SK-N-SH (cell line): ENCODE results near the gene LPP. TPM values are rescaled to one million over a fixed set of nuclear protein-coding genes. Genes with fewer than 3 reads are reported as not detected.

Experiments used
- CTCF ChIA-PET: fragments of 300-600, 350-600 bp; formaldehyde crosslinking; extraction: SDS; loops from one replicate; lab custom pipeline; 2021; lab: Yijun Ruan, JAX
- POLR2A ChIA-PET: fragments of 350-600 bp; sonication (Branson Sonifier 250); formaldehyde crosslinking; extraction: SDS; loops from one replicate; lab custom pipeline; 2020; ENCODE audit warnings: antibody characterized with exemption, inconsistent platforms; lab: Yijun Ruan, JAX
- DNase-seq: peaks from one replicate; pipeline ENCODE4 v3.0.0; 2012
- H2AFZ ChIP-seq: fragments of 200-600 bp; sonication (generic); 2 replicates; pipeline ENCODE4 v1.8.1; 2016; ENCODE audit warnings: antibody characterized with exemption, mild to moderate bottlenecking, low read depth
- H3F3A ChIP-seq: fragments of 200-600 bp; sonication (generic); replicated peaks from 2 replicates; pipeline ENCODE3; 2016; ENCODE audit warnings: antibody characterized with exemption, mild to moderate bottlenecking; ENCODE audit not compliant: insufficient read depth
- H3K27ac ChIP-seq, 2 experiments: fragments of 200-500 bp in 1 of 2; fragments of 200-600 bp in 1 of 2; sonication (Bioruptor generic) in 1 of 2; sonication (generic), shearing (Covaris generic) in 1 of 2; 2 replicates each; pipeline versions ENCODE4 v1.5.1 to v1.6.1; 2014 to 2016; ENCODE audit warnings: low read depth in 2 of 2, inconsistent platforms in 1 of 2, low read length in 1 of 2, mild to moderate bottlenecking in 1 of 2, mixed read lengths in 1 of 2
- H3K27me3 ChIP-seq: fragments of 200-600 bp; sonication (generic), shearing (Covaris generic); 2 replicates; pipeline ENCODE4 v1.6.1; 2016; ENCODE audit warnings: mixed run types; ENCODE audit not compliant: insufficient read depth
- H3K36me3 ChIP-seq, 2 experiments: fragments of 200-500 bp in 1 of 2; fragments of 200-600 bp in 1 of 2; sonication (Bioruptor generic) in 1 of 2; sonication (generic) in 1 of 2; replicated peaks in 1 of 2; 2 replicates each; pipeline versions ENCODE3 to v1.5.1; 2014 to 2016; ENCODE audit warnings: low read length in 1 of 2, mild to moderate bottlenecking in 1 of 2; ENCODE audit not compliant: insufficient read depth in 2 of 2, control insufficient read depth in 1 of 2
- H3K4me1 ChIP-seq, 2 experiments: fragments of 200-500 bp in 1 of 2; fragments of 200-600 bp in 1 of 2; sonication (Bioruptor generic) in 1 of 2; sonication (generic), shearing (Covaris generic) in 1 of 2; 2 replicates each; pipeline versions ENCODE4 v1.5.1 to v1.6.1; 2014 to 2016; ENCODE audit warnings: low read depth in 1 of 2, low read length in 1 of 2, mixed run types in 1 of 2; ENCODE audit not compliant: insufficient read depth in 2 of 2, control insufficient read depth in 1 of 2
- H3K4me2 ChIP-seq: fragments of 200-600 bp; sonication (generic), shearing (Covaris generic); 2 replicates; pipeline ENCODE4 v1.6.1; 2017; ENCODE audit warnings: mixed run types
- H3K4me3 ChIP-seq, 2 experiments: fragments of 200-500 bp in 1 of 2; fragments of 200-600 bp in 1 of 2; sonication (Bioruptor generic) in 1 of 2; sonication (generic), shearing (Covaris generic) in 1 of 2; 2 replicates each; pipeline versions ENCODE4 v1.5.1 to v1.8.1; 2014 to 2016; ENCODE audit warnings: low read depth in 2 of 2, inconsistent platforms in 1 of 2, low read length in 1 of 2, mild to moderate bottlenecking in 1 of 2, mixed read lengths in 1 of 2, moderate library complexity in 1 of 2
- H3K79me2 ChIP-seq: fragments of 200-600 bp; sonication (generic); 2 replicates; pipeline ENCODE4 v1.8.1; 2017; ENCODE audit warnings: mild to moderate bottlenecking; ENCODE audit not compliant: insufficient read depth
- H3K9ac ChIP-seq: fragments of 200-600 bp; sonication (generic); 2 replicates; pipeline ENCODE4 v1.6.1; 2017; ENCODE audit warnings: mixed run types
- H3K9me2 ChIP-seq: fragments of 200-600 bp; sonication (generic); 2 replicates; pipeline ENCODE4 v1.6.1; 2017; ENCODE audit warnings: mixed run types
- H3K9me3 ChIP-seq: fragments of 200-600 bp; sonication (generic); 2 replicates; pipeline ENCODE4 v1.6.1; 2017; ENCODE audit warnings: mixed run types, mild to moderate bottlenecking, moderate library complexity
- H4K20me1 ChIP-seq: fragments of 200-600 bp; sonication (generic); 2 replicates; pipeline ENCODE4 v1.6.1; 2017; ENCODE audit warnings: mild to moderate bottlenecking, mixed run types; ENCODE audit not compliant: insufficient read depth
- CHD2 ChIP-seq: fragments of 150-350 bp; IDR thresholded peaks from 2 replicates; pipeline ENCODE4 v1.6.1; 2018; ENCODE audit warnings: low read length; ENCODE audit not compliant: partially characterized antibody
- EP300 ChIP-seq, 2 experiments: IDR thresholded peaks; 2 replicates each; pipeline versions ENCODE4 v1.4.0 to v1.6.1; 2012; ENCODE audit warnings: borderline replicate concordance in 1 of 2, low read depth in 1 of 2, low read length in 1 of 2
- FOSL2 ChIP-seq: IDR thresholded peaks from 2 replicates; pipeline ENCODE4 v1.4.0; 2012; ENCODE audit warnings: low read depth, mild to moderate bottlenecking, moderate library complexity, borderline replicate concordance
- GABPA ChIP-seq: IDR thresholded peaks from 2 replicates; pipeline ENCODE4 v1.4.0; 2012; ENCODE audit warnings: low read depth, mild to moderate bottlenecking
- GATA2 ChIP-seq: sonication (generic); formaldehyde crosslinking; IDR thresholded peaks from 2 replicates; pipeline ENCODE4 v1.5.0; 2020; ENCODE audit warnings: mild to moderate bottlenecking, missing genetic modification reagents
- JUND ChIP-seq: IDR thresholded peaks from 2 replicates; pipeline ENCODE4 v1.4.0; 2012
- MEF2A ChIP-seq: IDR thresholded peaks from 2 replicates; pipeline ENCODE4 v1.4.0; 2012; ENCODE audit warnings: low read depth, borderline replicate concordance
- MXI1 ChIP-seq: IDR thresholded peaks from 2 replicates; pipeline ENCODE4 v1.6.1; 2012; ENCODE audit warnings: mild to moderate bottlenecking, low read depth, low read length, improper control_type of control experiment
- NFIC ChIP-seq: IDR thresholded peaks from 2 replicates; pipeline ENCODE4 v1.4.0; 2012; ENCODE audit warnings: borderline replicate concordance
- TEAD4 ChIP-seq: IDR thresholded peaks from 2 replicates; pipeline ENCODE4 v1.4.0; 2012; ENCODE audit warnings: mild to moderate bottlenecking, borderline replicate concordance; ENCODE audit not compliant: insufficient read depth
- whole genome bisulfite sequencing: methylation state at CpG from one replicate; pipeline ENCODE4 v1.1.6; 2017; ENCODE audit warnings: low lambda C conversion rate; 5-methylcytosine and 5-hydroxymethylcytosine counted together
- polyA plus RNA-seq, 3 experiments: library from polyadenylated mRNA; depleted of rRNA; stranded (reverse); fragments of >200 nt; gene quantifications; 2 replicates each; pipeline ENCODE4 v1.2.3, GENCODE V29; 2012
- TF ChIP-seq, protein P1 (sequence below): IDR thresholded peaks from 2 replicates; pipeline ENCODE4; 2012
- TF ChIP-seq, protein P2 (sequence below): IDR thresholded peaks from 2 replicates; pipeline ENCODE4 v1.4.0; 2012; ENCODE audit warnings: low read depth, borderline replicate concordance

LPP gene
- polyA plus RNA-seq, 1 of the 3 experiments (the other 2 are of a cell fraction): 6.6 TPM

DNA sequence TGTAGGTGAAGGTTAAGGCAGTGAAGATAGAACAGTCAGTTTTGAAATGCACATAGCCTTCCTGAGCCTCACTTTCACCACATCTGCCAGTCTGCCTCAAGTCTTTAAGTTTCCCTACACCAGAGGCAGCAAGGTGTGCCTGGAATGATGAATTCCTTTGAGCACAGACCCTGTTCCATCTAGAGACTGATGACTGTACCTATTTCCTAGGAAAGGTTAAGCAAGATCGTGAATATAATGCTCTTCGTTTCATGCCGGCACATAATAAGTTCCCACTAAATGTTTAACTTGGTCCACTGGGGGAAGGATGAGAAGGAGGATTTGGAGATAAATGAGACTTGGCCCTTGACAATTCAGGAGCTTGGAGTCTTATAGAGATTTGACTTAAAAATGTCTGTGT, 141.9 kb downstream of the LPP start:
- TF ChIP-seq GATA2 (CRISPR knock-in tag) (no peak), CHD2 (no peak), MXI1 (no peak)
- Histone ChIP-seq H3K27ac (peak overlapping the region; percentile 7 to 95; a peak in 3 of 4 replicates), H3K36me3 (peaks cover 0 to 10% of the 10 kb centered on the region in 2 experiments), H3K9ac (no peak overlapping the region; the same call in 1 of the 2 replicates), H3K4me1 (peaks cover 0 to 51% of the 10 kb centered on the region in 2 experiments; a peak in 3 of 4 replicates), H3K79me2 (peaks cover 82% of the 10 kb centered on the region), H3K9me2 (no peaks in the 10 kb centered on the region), H2AFZ (no peak overlapping the region), H3K4me2 (peak overlapping the region; percentile 65), H3K4me3 (no peak overlapping the region), H3K9me3 (no peaks in the 10 kb centered on the region), H3F3A (peaks cover 57% of the 10 kb centered on the region), H3K27me3 (no peaks in the 10 kb centered on the region), H4K20me1 (no peaks in the 10 kb centered on the region)
- POLR2A ChIA-PET: no interaction called here
- WGBS: 77% methylated on average over 3 of the region's 3 CpGs
- CTCF ChIA-PET: interaction anchor here (1.0 to 1.5 kb wide), 2 partner anchors 11 to 556 kb away, joined by 3 read pairs; no protein-coding TSS in a partner anchor
- no peak for DNase-seq

DNA sequence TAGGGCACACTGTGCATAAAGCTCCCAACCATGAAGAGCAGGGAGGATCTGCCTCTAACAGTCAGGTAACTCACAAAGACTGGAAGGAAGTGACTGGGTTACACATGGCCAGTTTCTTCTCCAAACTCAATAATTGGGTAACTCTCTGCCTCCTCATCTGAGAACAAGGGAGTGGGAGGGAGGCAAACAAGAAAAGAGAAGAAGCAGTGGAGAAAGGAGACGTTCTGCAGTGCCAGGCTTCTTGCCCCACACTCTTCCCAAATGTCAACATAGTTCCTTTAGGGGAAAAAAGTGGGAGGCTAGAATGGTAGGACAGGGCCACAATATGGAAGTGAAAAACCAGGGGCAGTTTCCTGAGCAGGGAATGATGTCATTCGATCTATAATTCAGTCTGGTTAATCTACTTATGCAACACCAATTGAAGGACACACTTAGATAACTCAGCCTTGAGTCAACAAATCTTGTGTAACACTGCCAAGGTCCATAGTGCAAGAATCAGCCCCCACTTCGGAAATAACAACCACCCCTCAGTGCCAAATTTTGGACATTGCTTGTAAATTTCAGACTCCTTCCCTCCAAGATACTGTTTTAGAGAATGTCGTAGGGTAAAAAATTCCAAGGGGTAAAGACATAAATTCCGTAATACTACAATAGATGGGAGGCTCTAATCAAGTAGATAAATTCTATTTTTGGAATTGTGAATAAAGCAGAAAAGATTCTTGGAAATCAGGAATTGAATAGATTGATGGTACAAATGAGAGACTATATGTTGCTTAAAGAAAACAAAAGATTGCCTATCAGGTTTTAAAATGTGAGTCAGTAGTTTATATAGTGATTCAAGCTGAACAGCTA, 143.0 kb downstream of the LPP start:
- Histone ChIP-seq H3K9me2 (no peaks in the 10 kb centered on the region), H3K27me3 (no peaks in the 10 kb centered on the region), H3K4me2 (peak overlapping the region; percentile 65), H3F3A (peaks cover 57% of the 10 kb centered on the region), H2AFZ (no peak overlapping the region), H3K9me3 (no peaks in the 10 kb centered on the region), H3K36me3 (peaks cover 0 to 9% of the 10 kb centered on the region in 2 experiments), H3K9ac (peak overlapping the region; percentile 38; the same call in 1 of the 2 replicates), H4K20me1 (no peaks in the 10 kb centered on the region), H3K4me3 (no peak overlapping the region), H3K4me1 (peaks cover 0 to 51% of the 10 kb centered on the region in 2 experiments; a peak in 3 of 4 replicates), H3K27ac (peak overlapping the region in 1 of 2 experiments; percentile 95; a peak in 3 of 4 replicates), H3K79me2 (peaks cover 76% of the 10 kb centered on the region)
- ChIA-PET POLR2A (no interaction called here), CTCF (interaction anchor here (1.0 kb wide), 1 partner anchor 10 kb away, joined by 3 read pairs; no protein-coding TSS in a partner anchor)
- TF ChIP-seq NFIC: peak; percentile 71
- TF ChIP-seq, protein P1, sequence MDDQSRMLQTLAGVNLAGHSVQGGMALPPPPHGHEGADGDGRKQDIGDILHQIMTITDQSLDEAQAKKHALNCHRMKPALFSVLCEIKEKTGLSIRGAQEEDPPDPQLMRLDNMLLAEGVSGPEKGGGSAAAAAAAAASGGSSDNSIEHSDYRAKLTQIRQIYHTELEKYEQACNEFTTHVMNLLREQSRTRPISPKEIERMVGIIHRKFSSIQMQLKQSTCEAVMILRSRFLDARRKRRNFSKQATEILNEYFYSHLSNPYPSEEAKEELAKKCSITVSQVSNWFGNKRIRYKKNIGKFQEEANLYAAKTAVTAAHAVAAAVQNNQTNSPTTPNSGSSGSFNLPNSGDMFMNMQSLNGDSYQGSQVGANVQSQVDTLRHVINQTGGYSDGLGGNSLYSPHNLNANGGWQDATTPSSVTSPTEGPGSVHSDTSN: peak; percentile 37
- TF ChIP-seq, protein P2, sequence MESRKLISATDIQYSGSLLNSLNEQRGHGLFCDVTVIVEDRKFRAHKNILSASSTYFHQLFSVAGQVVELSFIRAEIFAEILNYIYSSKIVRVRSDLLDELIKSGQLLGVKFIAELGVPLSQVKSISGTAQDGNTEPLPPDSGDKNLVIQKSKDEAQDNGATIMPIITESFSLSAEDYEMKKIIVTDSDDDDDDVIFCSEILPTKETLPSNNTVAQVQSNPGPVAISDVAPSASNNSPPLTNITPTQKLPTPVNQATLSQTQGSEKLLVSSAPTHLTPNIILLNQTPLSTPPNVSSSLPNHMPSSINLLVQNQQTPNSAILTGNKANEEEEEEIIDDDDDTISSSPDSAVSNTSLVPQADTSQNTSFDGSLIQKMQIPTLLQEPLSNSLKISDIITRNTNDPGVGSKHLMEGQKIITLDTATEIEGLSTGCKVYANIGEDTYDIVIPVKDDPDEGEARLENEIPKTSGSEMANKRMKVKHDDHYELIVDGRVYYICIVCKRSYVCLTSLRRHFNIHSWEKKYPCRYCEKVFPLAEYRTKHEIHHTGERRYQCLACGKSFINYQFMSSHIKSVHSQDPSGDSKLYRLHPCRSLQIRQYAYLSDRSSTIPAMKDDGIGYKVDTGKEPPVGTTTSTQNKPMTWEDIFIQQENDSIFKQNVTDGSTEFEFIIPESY: peak; percentile 50; the same call in 1 of the 2 replicates
- no peak for TF ChIP-seq EP300 (IDR thresholded peaks at IDR 0.05; ENCODE audit: borderline replicate concordance in 1 of 2, low read depth in 1 of 2, low read length in 1 of 2)
- TF ChIP-seq GABPA: no peak
- TF ChIP-seq FOSL2: peak; percentile 35; the same call in 1 of the 2 replicates
- TF ChIP-seq TEAD4: peak; percentile 43; the same call in 1 of the 2 replicates
- 0 out of 2 replicates have a peak, but pooled peaks have one; percentile 65 for TF ChIP-seq MEF2A
- TF ChIP-seq JUND: peak; percentile 31; the same call in 1 of the 2 replicates
- WGBS: 29% methylated on average over 5 of the region's 5 CpGs
- DNase-seq: no peak
